Common myeloid progenitor, CD34-positive (primary cell): ENCODE results near the gene ANKRD23.

Experiments used
- CTCF ChIA-PET: fragments of 350-600 bp; sonication (Branson Sonifier 250); formaldehyde crosslinking; loops from one replicate; lab custom pipeline; 2021; ENCODE audit warnings: antibody characterized with exemption; lab: Charles Lee
- POLR2A ChIA-PET: fragments of 350-600 bp; sonication (Branson Sonifier 250); formaldehyde crosslinking; loops from one replicate; lab custom pipeline; 2021; ENCODE audit warnings: antibody characterized with exemption; lab: Charles Lee
- DNase-seq, 3 donors: peaks; one replicate each; pipeline versions ENCODE4 v3.0.0 to v3.0.0-alpha.2; 2013
- H3K27ac ChIP-seq, 2 experiments: 1 replicate in 1 of 2; 2 replicates in 1 of 2; pipeline ENCODE4 v1.7.0; 2013; ENCODE audit warnings: inconsistent platforms in 2 of 2, low read length in 2 of 2, mild to moderate bottlenecking in 2 of 2, low read depth in 1 of 2, moderate library complexity in 1 of 2; ENCODE audit not compliant: severe bottlenecking in 2 of 2, insufficient read depth in 1 of 2, poor library complexity in 1 of 2
- H3K27me3 ChIP-seq, 5 experiments: replicated peaks in 2 of 5; 1 replicate in 3 of 5; 2 replicates in 2 of 5; pipeline versions ENCODE4 v1.6.1 to v1.7.0; 2013; ENCODE audit warnings: low read length in 4 of 5, mild to moderate bottlenecking in 2 of 5, moderate library complexity in 2 of 5, inconsistent platforms in 1 of 5; ENCODE audit not compliant: insufficient read depth in 5 of 5, control insufficient read depth in 4 of 5
- H3K36me3 ChIP-seq, 4 experiments: 1 replicate in 2 of 4; 2 replicates in 2 of 4; pipeline versions ENCODE4 v1.6.1 to v1.7.0; 2013; ENCODE audit warnings: low read length in 3 of 4, control low read depth in 1 of 4, mild to moderate bottlenecking in 1 of 4; ENCODE audit not compliant: control insufficient read depth in 4 of 4, insufficient read depth in 4 of 4
- H3K4me1 ChIP-seq, 4 experiments: 1 replicate in 3 of 4; 2 replicates in 1 of 4; pipeline versions ENCODE4 v1.6.1 to v1.7.1; 2013; ENCODE audit warnings: low read length in 3 of 4, mild to moderate bottlenecking in 3 of 4, control low read depth in 1 of 4, inconsistent platforms in 1 of 4, moderate library complexity in 1 of 4; ENCODE audit not compliant: control insufficient read depth in 4 of 4, insufficient read depth in 4 of 4; ENCODE audit errors: control extremely low read depth in 1 of 4
- H3K4me3 ChIP-seq, 7 experiments: 1 replicate in 4 of 7; 2 replicates in 3 of 7; pipeline versions ENCODE4 v1.5.1 to v1.7.0; 2013; ENCODE audit warnings: mild to moderate bottlenecking in 7 of 7, low read length in 6 of 7, moderate library complexity in 6 of 7, inconsistent platforms in 2 of 7, low read depth in 2 of 7, control low read depth in 1 of 7; ENCODE audit not compliant: insufficient read depth in 4 of 7, control insufficient read depth in 1 of 7; ENCODE audit errors: extremely low read depth in 1 of 7
- H3K9me3 ChIP-seq, 5 experiments: 1 replicate in 4 of 5; 2 replicates in 1 of 5; pipeline versions ENCODE4 v1.6.1 to v1.7.1; 2013; ENCODE audit warnings: low read length in 4 of 5, mild to moderate bottlenecking in 2 of 5, inconsistent platforms in 1 of 5, low read depth in 1 of 5, moderate library complexity in 1 of 5; ENCODE audit not compliant: control insufficient read depth in 4 of 5, insufficient read depth in 2 of 5; ENCODE audit errors: control extremely low read depth in 1 of 5
- WGBS: methylation state at CpG from one replicate; pipeline ENCODE4 v1.1.5; 2013; ENCODE audit not compliant: insufficient coverage; 5-methylcytosine and 5-hydroxymethylcytosine counted together

Gene ANKRD23

DNA sequence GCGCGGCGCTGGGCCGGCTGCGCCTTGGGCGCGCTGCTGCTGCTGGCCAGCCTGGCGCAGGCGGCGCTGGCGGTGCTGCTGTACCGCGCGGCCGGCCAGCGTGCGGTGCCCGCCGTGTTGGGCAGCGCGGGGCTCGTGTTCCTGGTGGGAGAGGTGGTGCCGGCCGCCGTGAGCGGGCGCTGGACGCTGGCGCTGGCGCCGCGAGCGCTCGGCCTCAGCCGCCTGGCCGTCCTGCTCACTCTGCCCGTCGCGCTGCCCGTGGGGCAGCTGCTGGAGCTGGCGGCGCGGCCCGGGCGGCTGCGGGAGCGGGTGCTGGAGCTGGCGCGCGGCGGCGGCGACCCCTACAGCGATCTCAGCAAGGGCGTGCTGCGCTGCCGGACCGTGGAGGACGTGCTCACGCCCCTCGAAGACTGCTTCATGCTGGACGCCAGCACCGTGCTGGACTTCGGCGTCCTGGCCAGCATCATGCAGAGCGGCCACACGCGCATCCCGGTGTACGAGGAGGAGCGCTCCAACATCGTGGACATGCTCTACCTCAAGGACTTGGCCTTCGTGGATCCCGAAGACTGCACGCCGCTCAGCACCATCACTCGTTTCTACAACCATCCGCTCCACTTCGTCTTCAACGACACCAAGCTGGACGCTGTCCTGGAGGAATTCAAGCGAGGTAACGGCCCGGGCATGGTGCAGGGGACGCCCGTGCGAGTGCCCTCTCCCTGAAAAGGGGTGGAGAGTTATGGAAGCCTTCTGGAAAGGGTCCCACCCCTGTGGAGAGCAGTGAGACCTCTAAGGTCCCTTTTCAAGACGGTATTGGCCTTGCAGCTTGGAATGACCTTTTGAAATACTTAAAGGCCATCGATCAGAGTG is 26.8 kb downstream of the ANKRD23 start:
- H3K4me3 ChIP-seq, result peak overlapping the region; percentile 63 to 90 (median 79)
- WGBS, result 7% methylated on average over 78 of the region's 89 CpGs
- H3K27ac ChIP-seq, result no peak overlapping the region
- peaks cover 0 to 26% (median 18%) of the 10 kb centered on the region in 4 experiments for H3K36me3 ChIP-seq
- CTCF ChIA-PET, result interaction anchor here (0.7 to 5.7 kb wide), 7 partner anchors 11 to 54 kb away, joined by 3 to 22 read pairs (median 4); partner anchors contain the start of gene ANKRD39
- H3K9me3 ChIP-seq, result no peaks in the 10 kb centered on the region
- no peaks in the 10 kb centered on the region for H3K27me3 ChIP-seq
- POLR2A ChIA-PET, result interaction anchor here (0.6 kb wide), 1 partner anchor 290 kb away, joined by 3 read pairs; no protein-coding TSS in a partner anchor
- H3K4me1 ChIP-seq, result peaks cover 12 to 53% (median 37%) of the 10 kb centered on the region in 4 experiments
- peak in 1 of 3 donors; percentile 28 for DNase-seq

DNA sequence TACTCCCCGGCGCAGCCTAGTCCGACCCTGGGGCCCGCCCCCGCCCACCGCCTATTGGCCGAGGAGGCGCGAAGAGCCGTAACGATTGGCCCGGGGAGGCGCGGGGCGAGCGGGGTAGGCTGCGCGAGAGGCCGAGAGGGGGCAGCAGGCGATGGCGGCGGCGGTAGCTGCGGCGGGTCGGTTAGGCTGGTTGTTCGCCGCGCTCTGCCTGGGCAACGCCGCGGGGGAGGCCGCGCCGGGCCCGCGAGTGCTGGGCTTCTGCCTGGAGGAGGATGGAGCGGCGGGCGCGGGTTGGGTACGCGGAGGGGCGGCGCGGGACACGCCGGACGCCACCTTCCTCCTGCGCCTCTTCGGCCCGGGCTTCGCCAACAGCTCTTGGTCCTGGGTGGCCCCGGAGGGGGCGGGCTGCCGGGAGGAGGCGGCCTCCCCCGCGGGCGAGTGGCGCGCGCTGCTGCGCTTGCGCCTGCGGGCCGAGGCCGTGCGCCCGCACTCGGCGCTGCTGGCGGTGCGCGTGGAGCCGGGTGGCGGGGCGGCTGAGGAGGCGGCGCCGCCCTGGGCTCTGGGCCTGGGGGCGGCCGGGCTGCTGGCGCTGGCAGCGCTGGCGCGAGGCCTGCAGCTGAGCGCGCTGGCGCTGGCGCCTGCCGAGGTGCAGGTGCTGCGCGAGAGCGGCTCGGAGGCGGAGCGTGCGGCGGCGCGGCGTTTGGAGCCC is 27.5 kb downstream of the ANKRD23 start, which contains the start of gene CNNM3:
Gene CNNM3 (plus strand): TSS at position 142 of the 709 bp plus-strand sequence. CDS start 10 bp downstream, at position 152.
- Histone ChIP-seq H3K9me3 (no peaks in the 10 kb centered on the region), H3K27me3 (no peaks in the 10 kb centered on the region), H3K27ac (peak within 1 kb of the TSS in 1 of 2 experiments; percentile 58), H3K4me3 (peak within 1 kb of the TSS; percentile 77 to 90 (median 81)), H3K4me1 (peaks cover 12 to 51% (median 37%) of the 10 kb centered on the region in 4 experiments), H3K36me3 (peaks cover 0 to 25% (median 22%) of the 10 kb centered on the region in 4 experiments)
- POLR2A ChIA-PET, result interaction anchor here (0.6 kb wide), 1 partner anchor 289 kb away, joined by 3 read pairs; no protein-coding TSS in a partner anchor
- WGBS, result 0% methylated on average over 98 of the region's 103 CpGs
- peak; percentile 92 to 96 (median 95) for DNase-seq
- CTCF ChIA-PET, result interaction anchor here (0.7 to 5.7 kb wide), 7 partner anchors 16 to 53 kb away, joined by 3 to 22 read pairs (median 4); partner anchors contain the start of gene ANKRD39

GRCh38 chr2:96815326-96816126 is 28.3 kb downstream of the ANKRD23 start:
- POLR2A ChIA-PET, result interaction anchor here (0.6 kb wide), 2 partner anchors 548 to 1604 kb away, joined by 3 to 4 read pairs; no protein-coding TSS in a partner anchor
- H3K4me1 ChIP-seq, result peaks cover 12 to 44% (median 35%) of the 10 kb centered on the region in 4 experiments
- no peaks in the 10 kb centered on the region for H3K9me3 ChIP-seq
- H3K4me3 ChIP-seq, result peak overlapping the region; percentile 77 to 90 (median 81)
- WGBS, result under 1% methylated on average over 48 of the region's 60 CpGs
- peak; percentile 21 to 60 (median 54) for DNase-seq
- CTCF ChIA-PET, result interaction anchor here (0.7 to 5.7 kb wide), 5 partner anchors 10 to 52 kb away, joined by 3 to 22 read pairs (median 4); partner anchors contain the start of gene ANKRD39
- H3K27ac ChIP-seq, result peak overlapping the region in 1 of 2 experiments; percentile 58
- H3K27me3 ChIP-seq, result no peaks in the 10 kb centered on the region
- H3K36me3 ChIP-seq, result peaks cover 0 to 26% (median 24%) of the 10 kb centered on the region in 4 experiments

DNA sequence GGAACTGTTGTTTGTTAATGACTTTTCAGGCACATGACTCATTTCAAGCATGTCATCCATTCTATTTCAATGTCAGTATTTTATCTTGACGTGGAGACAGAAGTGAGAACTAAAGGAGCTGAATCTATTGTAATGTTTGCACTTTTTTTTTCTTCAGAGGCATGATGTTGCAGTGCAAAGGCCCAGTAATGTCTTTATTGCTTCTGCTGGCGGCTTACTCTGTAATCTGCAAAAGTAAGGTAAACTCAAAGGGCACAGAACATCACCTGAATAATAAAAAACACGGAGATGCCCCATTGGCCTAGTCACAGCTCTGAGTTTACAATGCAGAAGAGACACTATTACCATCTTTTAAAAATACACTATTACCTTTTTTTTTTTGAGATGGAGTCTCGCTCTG is 30.2 kb downstream of the ANKRD23 start:
- Histone ChIP-seq H3K4me1 (peaks cover 9 to 27% (median 24%) of the 10 kb centered on the region in 4 experiments), H3K27ac (no peak overlapping the region), H3K36me3 (peaks cover 0 to 36% (median 29%) of the 10 kb centered on the region in 4 experiments), H3K9me3 (no peaks in the 10 kb centered on the region), H3K4me3 (no peak overlapping the region), H3K27me3 (no peaks in the 10 kb centered on the region)
- CTCF ChIA-PET, result interaction anchor here (0.6 to 1.5 kb wide), 5 partner anchors 14 to 272 kb away, joined by 3 to 4 read pairs (median 3); partner anchors contain the start of gene ANKRD39
- POLR2A ChIA-PET, result interaction anchor here (0.7 kb wide), 1 partner anchor 230 kb away, joined by 3 read pairs; no protein-coding TSS in a partner anchor
- no peak for DNase-seq
- WGBS, result 100% methylated on average over 2 of the region's 4 CpGs

- no peak for DNase-seq
- Histone ChIP-seq H3K4me1 (peaks cover 3 to 9% (median 7%) of the 10 kb centered on the region in 4 experiments), H3K9me3 (no peaks in the 10 kb centered on the region), H3K27me3 (no peaks in the 10 kb centered on the region), H3K27ac (no peak overlapping the region), H3K36me3 (peaks cover 2 to 40% (median 32%) of the 10 kb centered on the region in 4 experiments), H3K4me3 (no peak overlapping the region)
- WGBS, result 89% methylated on average over 3 of the region's 3 CpGs
- CTCF ChIA-PET, result no interaction called here
- POLR2A ChIA-PET, result no interaction called here
Measured at GRCh38 chr2:96811917-96812316, 31.9 kb downstream of the ANKRD23 start.

DNA sequence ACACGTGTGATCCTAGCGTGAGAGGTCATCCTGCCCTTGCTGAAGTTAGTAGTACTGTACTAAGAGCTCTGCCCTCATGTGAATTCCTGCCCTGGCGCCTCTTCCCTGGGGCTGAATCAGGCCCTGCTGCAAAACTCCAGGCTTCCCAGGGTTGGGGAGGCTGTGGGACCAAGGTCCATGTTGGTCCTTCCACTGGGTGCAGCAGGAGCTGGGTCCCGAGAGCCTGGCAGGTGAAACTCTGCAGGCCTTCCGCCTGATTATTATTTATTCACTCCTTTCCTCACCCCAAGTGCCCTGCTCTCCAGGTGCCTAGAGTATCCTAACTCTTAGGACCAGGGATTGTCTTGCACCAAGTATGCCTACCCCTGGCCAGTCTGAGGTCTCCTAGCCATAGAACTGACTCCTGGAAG is 33.0 kb downstream of the ANKRD23 start:
- Histone ChIP-seq H3K27me3 (no peaks in the 10 kb centered on the region), H3K36me3 (peaks cover 2 to 42% (median 32%) of the 10 kb centered on the region in 4 experiments), H3K27ac (no peak overlapping the region), H3K4me1 (peaks cover 3 to 7% (median 6%) of the 10 kb centered on the region in 4 experiments), H3K9me3 (no peaks in the 10 kb centered on the region), H3K4me3 (no peak overlapping the region)
- no peak for DNase-seq
- ChIA-PET CTCF (interaction anchor here (1.9 kb wide), 1 partner anchor 10 kb away, joined by 5 read pairs; no protein-coding TSS in a partner anchor), POLR2A (no interaction called here)
- 100% methylated on average over 4 of the region's 5 CpGs for whole genome bisulfite sequencing
